CD14-positive monocyte (primary cell): Measurements from ENCODE around the gene ADK. TPM values are rescaled to one million over a fixed set of nuclear protein-coding genes. Genes with fewer than 3 reads are reported as not detected.
A peak's percentile ranks its signal among the peaks of the same experiment; 100 is the strongest.

ENCODE experiments used
- DNase-seq, 3 donors: peaks; one replicate each; pipeline ENCODE4 v3.0.0-alpha.2; 2011 to 2022
- H2AFZ ChIP-seq: 2 replicates; pipeline ENCODE4 v1.6.0; 2012; ENCODE audit warnings: mild to moderate bottlenecking, low read depth, low read length, inconsistent platforms; ENCODE audit not compliant: insufficient read depth, poor library complexity, severe bottlenecking
- H3K27ac ChIP-seq, 2 donors: 1 replicate in 1 of 2; 2 replicates in 1 of 2; pipeline ENCODE4 v1.5.1; 2012 to 2013; ENCODE audit warnings: low read length in 2 of 2, control low read depth in 1 of 2, inconsistent platforms in 1 of 2, low read depth in 1 of 2, mild to moderate bottlenecking in 1 of 2
- H3K27me3 ChIP-seq, 2 donors: one replicate each; pipeline versions ENCODE4 v1.6.0 to v1.6.1; 2011 to 2013; ENCODE audit warnings: low read length in 2 of 2; ENCODE audit not compliant: control insufficient read depth in 2 of 2, insufficient read depth in 2 of 2
- H3K36me3 ChIP-seq, 2 donors: replicated peaks in 1 of 2; 1 replicate in 1 of 2; 2 replicates in 1 of 2; pipeline versions ENCODE4 v1.5.1 to v1.6.1; 2012 to 2013; ENCODE audit warnings: low read length in 2 of 2, control low read depth in 1 of 2, inconsistent platforms in 1 of 2, mild to moderate bottlenecking in 1 of 2; ENCODE audit not compliant: insufficient read depth in 2 of 2, control insufficient read depth in 1 of 2
- H3K4me1 ChIP-seq, 2 donors: 1 replicate in 1 of 2; 2 replicates in 1 of 2; pipeline versions ENCODE4 v1.5.1 to v1.6.1; 2012 to 2013; ENCODE audit warnings: low read length in 2 of 2, control low read depth in 1 of 2, inconsistent platforms in 1 of 2, mild to moderate bottlenecking in 1 of 2, moderate library complexity in 1 of 2; ENCODE audit not compliant: insufficient read depth in 2 of 2, control insufficient read depth in 1 of 2
- H3K4me2 ChIP-seq: replicated peaks from 2 replicates; pipeline ENCODE3; 2012; ENCODE audit warnings: low read length, moderate library complexity, mild to moderate bottlenecking; ENCODE audit not compliant: poor library complexity, severe bottlenecking; ENCODE audit errors: extremely low read depth
- H3K4me3 ChIP-seq, 3 experiments: fragments of 200-600 bp in 1 of 3; sonication (generic) in 1 of 3; replicated peaks in 1 of 3; 1 replicate in 2 of 3; 2 replicates in 1 of 3; pipeline ENCODE4 v1.5.1; 2011 to 2013; ENCODE audit warnings: low read length in 3 of 3, mild to moderate bottlenecking in 3 of 3, control low read depth in 2 of 3, low read depth in 2 of 3, inconsistent platforms in 1 of 3, moderate library complexity in 1 of 3
- H3K79me2 ChIP-seq: 2 replicates; pipeline ENCODE4 v1.6.0; 2012; ENCODE audit warnings: mild to moderate bottlenecking, control low read depth, inconsistent platforms, low read length, moderate library complexity; ENCODE audit not compliant: insufficient read depth
- H3K9ac ChIP-seq: 2 replicates; pipeline ENCODE4 v1.6.0; 2017; ENCODE audit warnings: low read length, mild to moderate bottlenecking; ENCODE audit not compliant: insufficient read depth, poor library complexity, severe bottlenecking
- H3K9me3 ChIP-seq, 2 donors: replicated peaks in 1 of 2; 1 replicate in 1 of 2; 2 replicates in 1 of 2; pipeline versions ENCODE4 v1.5.1 to v1.6.1; 2012 to 2013; ENCODE audit warnings: low read length in 2 of 2, control low read depth in 1 of 2; ENCODE audit not compliant: control insufficient read depth in 1 of 2, insufficient read depth in 1 of 2
- H4K20me1 ChIP-seq: 2 replicates; pipeline ENCODE4 v1.6.0; 2012; ENCODE audit warnings: mild to moderate bottlenecking, low read length, control low read depth, moderate library complexity; ENCODE audit not compliant: insufficient read depth
- H3K27ac Mint-ChIP-seq, 7 donors: one replicate each; pipeline ENCODE4 v1.8.0; 2020; ENCODE audit warnings: mild to moderate bottlenecking in 7 of 7, mixed read lengths in 7 of 7, moderate library complexity in 6 of 7, inconsistent platforms in 2 of 7
- H3K27me3 Mint-ChIP-seq, 3 donors: one replicate each; pipeline ENCODE4 v1.8.0; 2021 to 2022; ENCODE audit warnings: low read depth in 3 of 3, mild to moderate bottlenecking in 3 of 3, mixed read lengths in 3 of 3, moderate library complexity in 3 of 3, inconsistent platforms in 1 of 3
- H3K36me3 Mint-ChIP-seq, 2 donors: one replicate each; pipeline ENCODE4 v1.8.0; 2020; ENCODE audit warnings: mixed read lengths in 2 of 2, inconsistent platforms in 1 of 2, mild to moderate bottlenecking in 1 of 2
- H3K4me1 Mint-ChIP-seq: one replicate; pipeline ENCODE4 v1.8.0; 2020; ENCODE audit warnings: mild to moderate bottlenecking, mixed read lengths
- H3K4me3 Mint-ChIP-seq, 2 donors: one replicate each; pipeline ENCODE4 v1.8.0; 2020; ENCODE audit warnings: mild to moderate bottlenecking in 2 of 2, mixed read lengths in 2 of 2, moderate library complexity in 1 of 2
- H3K9me3 Mint-ChIP-seq, 7 donors: one replicate each; pipeline ENCODE4 v1.8.0; 2020 to 2022; ENCODE audit warnings: mixed read lengths in 7 of 7, mild to moderate bottlenecking in 6 of 7, moderate library complexity in 6 of 7, inconsistent platforms in 2 of 7
- WGBS: methylation state at CpG from one replicate; pipeline ENCODE4 v1.1.5; 2013; ENCODE audit warnings: missing lambda C conversion rate; ENCODE audit not compliant: insufficient coverage; 5-methylcytosine and 5-hydroxymethylcytosine counted together
- intact Hi-C, 2 donors: fragments of 100-400 bp; cut with micrococcal nuclease; formaldehyde crosslinking; loops; one replicate each; pipeline versions ENCODE4 v1.15.0 to v1.15.1; 2023
- polyA plus RNA-seq, 3 donors: library from polyadenylated mRNA; depleted of rRNA in 1 of 3; unstranded in 2 of 3; stranded (reverse) in 1 of 3; fragments of 300-500 nt in 2 of 3; fragments of >200 nt in 1 of 3; fragmentation: Illumina TruSeq in 2 of 3; gene quantifications; 1 replicate in 2 of 3; 2 replicates in 1 of 3; pipeline ENCODE4 v1.2.3, GENCODE V29; 2012 to 2021
- TF ChIP-seq, protein P1 (sequence below): fragments of 200-600 bp; IDR thresholded peaks from one replicate; pipeline ENCODE4 v1.8.0; 2022; ENCODE audit warnings: antibody characterized with exemption, mild to moderate bottlenecking

Gene ADK
- polyA plus RNA-seq, 3 donors, result 6.4 to 38.2 (median 35.7) TPM

DNA sequence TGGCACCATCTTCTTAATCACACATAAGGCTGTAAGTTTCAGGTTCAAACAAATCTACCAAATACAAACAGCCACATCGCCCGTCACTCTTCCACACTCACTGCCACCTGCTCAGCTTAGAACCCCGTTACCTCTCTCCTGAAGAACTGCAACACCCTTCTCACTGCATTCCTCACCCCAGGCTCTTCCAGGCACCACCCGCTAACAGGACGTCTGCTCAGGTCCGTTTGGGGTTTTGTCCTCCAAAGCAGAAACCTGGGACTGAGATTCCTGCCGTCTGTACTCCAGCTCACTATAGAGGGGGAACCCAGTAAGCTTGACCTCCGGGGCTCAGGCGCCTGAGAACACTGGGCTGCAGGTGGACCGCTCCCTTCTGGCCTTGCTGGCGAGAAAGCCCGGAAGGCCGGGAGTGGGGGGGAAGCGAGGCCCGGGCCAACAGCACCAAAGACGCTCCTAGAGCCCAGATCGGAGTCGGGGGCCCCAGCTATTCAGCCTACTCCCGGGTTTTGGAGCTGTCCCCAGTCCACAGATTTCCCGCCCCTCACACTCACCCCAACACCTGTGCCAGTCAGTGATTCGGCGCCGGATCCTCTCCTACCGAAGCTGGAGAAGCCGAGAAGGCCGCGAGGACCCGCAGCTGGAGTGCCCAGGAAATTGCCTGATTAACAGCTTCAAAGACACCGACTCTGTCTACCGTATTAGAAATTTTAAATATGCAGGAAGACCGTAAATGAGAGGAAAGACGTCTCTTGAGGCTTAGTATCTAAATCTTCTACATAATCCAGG lies 624 bp upstream of the ADK start, which contains the start of gene AP3M1:
TSS of gene AP3M1 (minus strand) at position 625 of the 786 bp plus-strand sequence. CDS start 12,449 bp downstream, outside the sequence.
- Histone ChIP-seq H2AFZ (peak within 1 kb of the TSS; percentile 95), H3K9me3 (no peaks in the 10 kb centered on the region), H3K79me2 (peaks cover 92% of the 10 kb centered on the region), H3K27ac (peak within 1 kb of the TSS; percentile 77 to 99), H3K4me1 (peaks cover 29 to 32% of the 10 kb centered on the region in 2 donors), H4K20me1 (peaks cover 29% of the 10 kb centered on the region), H3K27me3 (no peaks in the 10 kb centered on the region), H3K36me3 (peaks cover 5 to 31% of the 10 kb centered on the region in 2 donors), H3K4me2 (peak within 1 kb of the TSS; percentile 98), H3K4me3 (peak within 1 kb of the TSS; percentile 59 to 99 (median 86)), H3K9ac (peak within 1 kb of the TSS; percentile 97)
- no peak within 1 kb of the TSS for H3K27ac Mint-ChIP-seq
- WGBS, result under 1% methylated on average over 21 of the region's 32 CpGs
- peaks cover 0 to 4% (median 0%) of the 10 kb centered on the region in 3 donors for H3K27me3 Mint-ChIP-seq
- no peak within 1 kb of the TSS for H3K4me3 Mint-ChIP-seq
- DNase-seq, result peak in 1 of 3 donors; percentile 26
- H3K9me3 Mint-ChIP-seq, result no peaks in the 10 kb centered on the region
- H3K36me3 Mint-ChIP-seq, result peaks cover 9 to 27% of the 10 kb centered on the region in 2 donors
- intact Hi-C loops, result loop anchor here (5.0 to 10.0 kb wide), 5 partner anchors 37 to 674 kb away; partner anchors contain the start of gene KAT6B (in 2 of the 2)
- peaks cover 41% of the 10 kb centered on the region for H3K4me1 Mint-ChIP-seq
- TF ChIP-seq, protein P1, sequence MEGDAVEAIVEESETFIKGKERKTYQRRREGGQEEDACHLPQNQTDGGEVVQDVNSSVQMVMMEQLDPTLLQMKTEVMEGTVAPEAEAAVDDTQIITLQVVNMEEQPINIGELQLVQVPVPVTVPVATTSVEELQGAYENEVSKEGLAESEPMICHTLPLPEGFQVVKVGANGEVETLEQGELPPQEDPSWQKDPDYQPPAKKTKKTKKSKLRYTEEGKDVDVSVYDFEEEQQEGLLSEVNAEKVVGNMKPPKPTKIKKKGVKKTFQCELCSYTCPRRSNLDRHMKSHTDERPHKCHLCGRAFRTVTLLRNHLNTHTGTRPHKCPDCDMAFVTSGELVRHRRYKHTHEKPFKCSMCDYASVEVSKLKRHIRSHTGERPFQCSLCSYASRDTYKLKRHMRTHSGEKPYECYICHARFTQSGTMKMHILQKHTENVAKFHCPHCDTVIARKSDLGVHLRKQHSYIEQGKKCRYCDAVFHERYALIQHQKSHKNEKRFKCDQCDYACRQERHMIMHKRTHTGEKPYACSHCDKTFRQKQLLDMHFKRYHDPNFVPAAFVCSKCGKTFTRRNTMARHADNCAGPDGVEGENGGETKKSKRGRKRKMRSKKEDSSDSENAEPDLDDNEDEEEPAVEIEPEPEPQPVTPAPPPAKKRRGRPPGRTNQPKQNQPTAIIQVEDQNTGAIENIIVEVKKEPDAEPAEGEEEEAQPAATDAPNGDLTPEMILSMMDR, result no peak

DNA sequence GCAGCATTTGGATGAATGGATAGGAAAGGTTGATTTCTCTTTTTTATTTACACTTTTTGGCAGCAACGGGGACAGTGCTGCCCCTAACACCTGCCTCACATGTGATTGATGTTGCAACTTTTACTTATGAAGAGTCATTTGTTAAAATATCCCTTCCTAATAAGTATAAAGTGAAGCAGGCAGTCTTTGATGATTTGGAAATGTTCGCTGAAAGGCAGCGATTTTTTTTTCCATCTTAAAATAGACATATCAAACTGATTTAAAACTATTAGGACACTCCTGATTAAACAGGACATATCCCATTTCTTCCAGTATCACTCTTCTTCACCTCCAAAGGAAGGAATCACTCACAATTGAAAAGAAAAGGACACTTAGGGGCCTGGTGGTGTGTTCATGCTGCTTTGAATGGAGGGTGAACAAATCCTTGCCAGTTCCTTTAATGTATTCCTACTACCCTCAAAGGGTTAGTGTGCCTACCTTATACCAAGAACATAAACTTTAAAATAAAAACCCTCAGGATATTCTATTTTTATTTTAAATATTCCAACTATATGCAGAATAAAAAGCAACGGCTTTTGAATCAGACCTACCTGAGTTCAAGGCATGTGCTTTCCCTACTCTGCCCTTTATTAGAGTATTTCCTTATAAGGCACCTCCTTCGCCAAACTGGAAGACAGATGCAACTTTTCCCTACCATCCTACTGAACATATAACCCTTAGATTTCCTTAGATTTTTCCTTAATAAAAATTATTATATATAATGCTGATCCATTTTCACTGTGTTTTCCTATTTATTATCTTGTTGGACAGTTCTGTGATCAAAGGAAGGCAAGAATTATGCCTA lies 1.1 kb downstream of the ADK start:
- H3K9me3 Mint-ChIP-seq, result no peaks in the 10 kb centered on the region
- intact Hi-C loops, result loop anchor here (5.0 to 10.0 kb wide), 5 partner anchors 35 to 673 kb away; partner anchors contain the start of gene KAT6B (in 2 of the 2)
- Histone ChIP-seq H3K4me3 (peak overlapping the region; percentile 59 to 99 (median 86)), H3K4me1 (peaks cover 32 to 36% of the 10 kb centered on the region in 2 donors), H3K9ac (peak overlapping the region; percentile 97), H3K27ac (peak overlapping the region; percentile 77 to 99), H2AFZ (peak overlapping the region; percentile 95), H3K79me2 (peaks cover 83% of the 10 kb centered on the region), H4K20me1 (peaks cover 16% of the 10 kb centered on the region), H3K9me3 (no peaks in the 10 kb centered on the region), H3K27me3 (no peaks in the 10 kb centered on the region), H3K4me2 (peak overlapping the region; percentile 98), H3K36me3 (peaks cover 5 to 14% of the 10 kb centered on the region in 2 donors)
- H3K27ac Mint-ChIP-seq, result no peak overlapping the region
- peak in 2 of 3 donors; percentile 25 to 39 for DNase-seq
- peaks cover 4 to 10% of the 10 kb centered on the region in 2 donors for H3K36me3 Mint-ChIP-seq
- H3K27me3 Mint-ChIP-seq, result peaks cover 0 to 4% (median 0%) of the 10 kb centered on the region in 3 donors
- TF ChIP-seq, protein P1, result no peak
- 86% methylated on average over 1 of the region's 5 CpGs for WGBS
- H3K4me3 Mint-ChIP-seq, result no peak overlapping the region
- peaks cover 44% of the 10 kb centered on the region for H3K4me1 Mint-ChIP-seq
